Retinal pigment epithelial cell (primary cell): ENCODE measurements around the gene PNLIPRP1.

Source experiments
- DNase-seq: peaks from one replicate; pipeline ENCODE4 v3.0.0-alpha.2; 2010; ENCODE audit warnings: low read depth
- H3K4me3 ChIP-seq: 2 replicates; pipeline ENCODE4 v1.5.1; 2011; ENCODE audit warnings: mild to moderate bottlenecking, low read length, control low read depth, moderate library complexity
- CTCF ChIP-seq: conservative IDR thresholded peaks from 2 replicates; pipeline ENCODE4 v1.5.1; 2011; ENCODE audit warnings: low read depth, low read length, control low read depth, inconsistent platforms

The PNLIPRP1 gene

DNA sequence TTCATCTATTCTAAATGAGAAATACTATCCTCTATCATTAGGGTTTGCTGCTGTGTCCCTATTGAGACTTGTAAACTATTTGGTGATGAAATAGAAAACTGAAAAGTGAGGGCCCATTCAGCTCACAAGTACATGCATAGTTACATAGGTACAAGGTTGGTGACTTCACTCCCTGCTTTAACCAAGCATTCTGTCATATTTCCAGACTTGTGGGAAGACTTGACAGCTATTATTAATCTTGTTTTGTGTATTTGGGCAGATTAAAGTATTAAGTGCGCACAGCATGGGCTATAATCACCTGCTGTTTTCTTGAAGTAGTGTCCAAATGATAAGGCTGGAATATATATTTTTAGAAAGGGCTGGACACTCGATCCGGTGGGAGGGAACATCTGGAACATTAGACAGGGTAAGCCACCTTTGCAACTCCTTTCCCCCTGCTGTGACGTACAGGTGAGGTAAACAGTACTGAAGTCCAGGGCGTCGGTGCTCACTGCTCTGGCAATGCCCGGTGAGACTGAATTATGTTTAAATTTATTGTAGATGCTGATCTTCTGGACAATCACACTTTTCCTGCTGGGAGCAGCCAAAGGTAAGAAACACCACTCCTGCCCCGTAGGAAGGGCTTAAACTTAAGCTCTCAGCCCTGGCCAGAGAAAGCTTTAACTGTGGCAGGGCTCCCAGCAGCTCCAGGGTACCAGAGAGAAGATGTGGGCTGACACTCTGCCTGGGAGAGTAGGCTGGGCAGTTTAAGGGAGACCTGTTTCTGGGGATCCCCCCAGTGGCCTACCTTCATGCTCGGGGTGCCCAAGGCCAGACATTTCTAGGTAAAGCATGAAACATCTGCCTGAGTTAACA, at the start of gene PNLIPRP1:
Gene PNLIPRP1 (plus strand): TSS at position 370 of the 855 bp plus-strand sequence. CDS start 171 bp downstream, at position 541.
- H3K4me3 ChIP-seq, result no peak within 1 kb of the TSS
- no peak for TF ChIP-seq CTCF
- DNase-seq, result no peak

DNA sequence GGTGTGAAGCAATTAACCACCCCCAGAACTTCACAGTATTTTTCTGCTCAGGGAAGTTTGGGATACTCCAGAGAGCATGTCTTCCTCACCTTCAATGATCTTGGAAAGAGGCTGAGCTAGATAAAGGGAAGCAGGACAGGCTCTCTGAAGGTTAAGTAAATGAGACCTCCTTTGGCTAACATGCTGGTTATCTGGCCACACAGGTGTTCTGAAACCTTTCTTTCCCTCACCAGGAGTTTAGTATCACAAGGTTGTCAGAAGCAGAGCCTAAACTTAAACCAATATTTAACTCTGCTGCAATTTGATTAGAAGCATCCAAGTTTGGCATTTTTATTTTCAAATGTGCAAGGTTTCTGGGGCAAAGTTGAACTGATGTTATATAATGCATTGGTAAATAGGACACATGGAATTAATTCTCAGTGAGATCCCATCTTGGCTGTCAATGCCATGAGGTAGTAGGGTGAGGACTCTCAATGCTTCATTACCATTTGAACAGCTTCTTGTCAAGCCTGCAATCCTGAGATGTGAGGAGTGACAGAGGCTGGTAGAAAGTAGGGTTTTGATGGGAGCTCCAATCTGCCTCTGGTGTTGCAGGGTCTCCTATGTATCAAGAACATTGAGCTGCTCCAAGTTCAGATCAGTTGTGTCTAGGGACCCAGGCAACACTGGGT, 48.6 kb upstream of the PNLIPRP1 start:
- H3K4me3 ChIP-seq, result no peak overlapping the region
- TF ChIP-seq CTCF, result no peak
- no peak for DNase-seq

DNA sequence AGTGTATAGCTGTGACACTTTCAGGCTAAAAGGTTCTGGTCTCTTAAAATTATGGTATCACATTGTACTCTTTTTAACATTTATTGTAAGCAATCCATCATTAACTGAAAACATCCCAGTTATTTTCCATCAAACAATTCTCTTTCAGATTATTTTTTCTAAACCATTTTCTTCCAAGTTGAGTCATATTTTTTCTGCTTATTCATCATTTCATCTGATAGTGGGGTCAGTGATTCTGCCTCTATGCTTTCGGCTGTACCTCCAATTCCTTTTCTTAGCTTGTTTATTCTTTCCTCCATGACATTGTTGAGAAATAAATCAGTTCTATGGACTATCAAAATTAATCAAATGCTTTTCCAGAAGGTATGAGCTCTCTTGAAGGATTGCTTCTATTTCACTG, 45.6 kb upstream of the PNLIPRP1 start:
- H3K4me3 ChIP-seq, result no peak overlapping the region
- TF ChIP-seq CTCF, result no peak

DNA sequence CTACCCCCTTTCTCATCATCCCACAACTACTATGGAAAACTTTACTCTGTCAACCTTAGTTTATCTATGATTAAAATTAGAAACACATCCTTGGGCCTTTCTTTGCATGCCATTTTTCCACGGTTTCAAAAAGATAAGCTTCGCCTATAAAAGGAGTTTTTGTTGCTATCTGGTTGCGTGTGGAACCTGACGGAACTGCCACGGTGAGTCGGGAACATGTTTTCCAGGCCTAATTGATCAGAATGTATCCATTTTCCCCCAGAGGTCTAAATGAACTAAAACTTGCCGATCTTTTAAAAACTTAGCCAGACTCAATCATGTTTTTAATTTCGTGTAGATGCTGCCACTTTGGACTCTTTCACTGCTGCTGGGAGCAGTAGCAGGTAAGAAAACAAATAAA, 45.0 kb upstream of the PNLIPRP1 start, which contains the start of gene PNLIP:
Gene PNLIP (plus strand): TSS at position 176 of the 400 bp plus-strand sequence. CDS start 162 bp downstream, at position 338.
- no peak for TF ChIP-seq CTCF

More for the DNA sequence above, 45.6 kb upstream of the PNLIPRP1 start:
- DNase-seq, result no peak

GRCh38 chr10:116548301-116548700, 42.5 kb upstream of the PNLIPRP1 start:
- DNase-seq, result no peak
- H3K4me3 ChIP-seq, result no peak overlapping the region
- no peak for TF ChIP-seq CTCF

More for the DNA sequence above, 45.0 kb upstream of the PNLIPRP1 start, which contains the start of gene PNLIP:
- no peak within 1 kb of the TSS for H3K4me3 ChIP-seq
- no peak for DNase-seq

DNA sequence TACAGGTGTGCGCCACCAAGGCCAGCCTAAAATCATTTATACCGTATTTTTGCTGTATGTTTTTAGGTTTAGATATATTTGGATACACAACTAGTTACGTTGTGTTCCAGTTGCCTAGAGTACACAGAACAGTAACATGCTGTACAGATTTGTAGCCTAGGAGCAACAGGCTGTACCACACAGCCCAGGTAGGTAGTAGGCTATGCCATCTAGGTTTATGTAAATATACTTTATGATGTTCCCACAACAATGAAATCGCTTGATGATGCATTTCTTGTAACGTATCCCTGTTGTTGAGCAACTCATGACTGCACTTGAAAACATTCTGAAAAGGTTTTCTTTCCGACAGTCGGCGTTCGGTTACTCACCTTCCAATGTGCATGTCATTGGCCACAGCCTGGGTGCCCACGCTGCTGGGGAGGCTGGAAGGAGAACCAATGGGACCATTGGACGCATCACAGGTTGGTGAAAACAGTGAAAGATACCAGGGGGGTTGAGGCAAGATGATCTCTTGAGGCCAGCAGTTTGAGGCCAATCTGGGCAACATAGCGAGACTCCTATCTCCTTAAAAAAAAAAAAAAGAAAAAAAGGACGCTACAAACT, 37.3 kb upstream of the PNLIPRP1 start:
- no peak for TF ChIP-seq CTCF
- H3K4me3 ChIP-seq, result no peak overlapping the region

More for the DNA sequence above, 37.3 kb upstream of the PNLIPRP1 start:
- DNase-seq, result no peak
